ENCODE measurements around the gene GLS. TPM values are rescaled to one million over a fixed set of nuclear protein-coding genes. Genes with fewer than 3 reads are reported as not detected.
A peak's percentile ranks its signal among the peaks of the same experiment; 100 is the strongest.

GLS gene
- 176 and 177 TPM in 2 replicates for total RNA-seq (2014; rRNA removed; shearing (Covaris generic))

DNA sequence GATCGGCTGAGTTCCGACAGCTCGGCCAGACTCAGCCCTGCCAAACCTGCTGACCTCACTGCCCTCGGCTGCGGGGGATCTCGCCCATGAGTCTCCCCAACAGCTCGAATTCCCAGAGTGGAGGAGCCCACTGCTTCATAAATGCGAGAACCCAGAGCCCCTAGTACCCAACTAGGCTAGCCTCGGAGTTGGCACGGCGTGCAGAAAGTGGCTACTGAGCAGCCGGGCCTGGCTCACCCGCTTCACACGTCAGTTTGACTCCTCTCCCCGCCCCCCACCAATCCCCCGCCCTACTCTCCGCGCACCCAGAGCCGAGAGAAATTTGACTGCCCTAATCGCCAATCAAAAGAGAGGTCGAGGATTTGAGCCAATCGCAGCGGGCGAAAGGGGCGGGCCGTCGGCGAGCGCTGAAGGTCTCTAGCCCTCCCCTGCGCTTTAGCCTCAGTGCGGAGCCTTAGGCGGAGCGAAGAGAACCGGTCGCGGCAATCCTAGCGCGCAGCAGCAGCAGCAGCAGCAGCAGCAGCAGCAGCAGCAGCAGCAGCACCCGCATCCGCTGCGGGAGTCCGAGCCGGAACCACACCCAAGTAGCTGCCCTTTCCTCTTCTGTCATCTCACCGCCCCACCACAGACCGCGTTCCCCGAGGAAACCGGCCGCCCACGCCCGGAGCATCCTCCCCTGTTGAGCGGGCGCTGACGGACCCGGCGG, at the start of gene GLS:
GLS (plus strand) TSS at position 444 of the 706 bp plus-strand sequence. CDS start 264 bp downstream, outside the sequence.
- peaks cover 23% of the 10 kb centered on the region for H3K4me1 ChIP-seq (replicated peaks)
- H3K4me3 ChIP-seq = peak within 1 kb of the TSS; percentile 95
- H3K27me3 ChIP-seq (replicated peaks) = no peaks in the 10 kb centered on the region
- H3K36me3 ChIP-seq = peaks cover 45% of the 10 kb centered on the region
- no peaks in the 10 kb centered on the region; the same call in 1 of the 2 replicates for H3K9me3 ChIP-seq (replicated peaks)
- peak within 1 kb of the TSS; percentile 77 for H3K27ac ChIP-seq
- DNase-seq (ENCODE audit: low read depth in 1 of 2, low spot score in 2 of 2) = peak; percentile 97

DNA sequence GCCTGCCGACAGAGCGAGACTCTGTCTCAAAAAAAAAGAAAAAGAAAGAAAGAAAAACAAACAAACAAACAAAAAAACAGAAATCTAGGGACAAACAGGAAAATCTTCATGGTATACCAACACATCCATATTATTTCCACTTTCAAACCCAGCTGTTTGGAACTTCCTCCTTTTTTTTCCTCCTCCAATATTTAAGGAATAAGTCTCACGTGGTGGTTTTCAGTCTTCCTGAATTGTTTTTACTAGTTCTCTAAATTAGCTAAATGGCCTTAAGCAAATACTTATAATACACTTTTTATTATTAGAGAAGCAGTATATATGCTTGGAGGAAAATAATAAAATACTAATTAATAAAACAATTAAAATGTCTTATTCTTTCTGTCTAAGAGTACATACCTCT, 48.7 kb upstream of the GLS start:
- Histone ChIP-seq H3K36me3 (no peaks in the 10 kb centered on the region), H3K9me3 (replicated peaks) (no peaks in the 10 kb centered on the region), H3K27ac (no peak overlapping the region), H3K27me3 (replicated peaks) (no peaks in the 10 kb centered on the region), H3K4me3 (no peak overlapping the region), H3K4me1 (replicated peaks) (peaks cover 24% of the 10 kb centered on the region)
- no peak for DNase-seq (ENCODE audit: low read depth in 1 of 2, low spot score in 2 of 2)

DNA sequence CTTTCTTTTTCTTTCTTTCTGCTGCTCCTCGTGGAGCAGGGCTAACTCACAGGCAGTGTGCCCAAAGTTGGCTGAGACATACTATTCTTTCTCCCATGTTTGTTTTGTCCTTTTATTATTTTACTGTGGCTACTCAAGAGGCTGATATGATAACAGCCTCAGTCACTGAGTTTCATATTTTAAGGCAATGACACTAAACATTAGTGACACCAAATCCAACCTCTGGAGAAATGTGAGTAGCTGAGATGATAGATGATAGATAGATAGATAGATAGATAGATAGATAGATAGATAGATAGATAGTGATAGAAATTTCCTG, 45.8 kb upstream of the GLS start:
- Histone ChIP-seq H3K36me3 (no peaks in the 10 kb centered on the region), H3K9me3 (replicated peaks) (no peaks in the 10 kb centered on the region), H3K4me3 (no peak overlapping the region), H3K4me1 (replicated peaks) (peaks cover 49% of the 10 kb centered on the region), H3K27me3 (replicated peaks) (no peaks in the 10 kb centered on the region), H3K27ac (peak overlapping the region; percentile 37)
- no peak for DNase-seq (ENCODE audit: low read depth in 1 of 2, low spot score in 2 of 2)

DNA sequence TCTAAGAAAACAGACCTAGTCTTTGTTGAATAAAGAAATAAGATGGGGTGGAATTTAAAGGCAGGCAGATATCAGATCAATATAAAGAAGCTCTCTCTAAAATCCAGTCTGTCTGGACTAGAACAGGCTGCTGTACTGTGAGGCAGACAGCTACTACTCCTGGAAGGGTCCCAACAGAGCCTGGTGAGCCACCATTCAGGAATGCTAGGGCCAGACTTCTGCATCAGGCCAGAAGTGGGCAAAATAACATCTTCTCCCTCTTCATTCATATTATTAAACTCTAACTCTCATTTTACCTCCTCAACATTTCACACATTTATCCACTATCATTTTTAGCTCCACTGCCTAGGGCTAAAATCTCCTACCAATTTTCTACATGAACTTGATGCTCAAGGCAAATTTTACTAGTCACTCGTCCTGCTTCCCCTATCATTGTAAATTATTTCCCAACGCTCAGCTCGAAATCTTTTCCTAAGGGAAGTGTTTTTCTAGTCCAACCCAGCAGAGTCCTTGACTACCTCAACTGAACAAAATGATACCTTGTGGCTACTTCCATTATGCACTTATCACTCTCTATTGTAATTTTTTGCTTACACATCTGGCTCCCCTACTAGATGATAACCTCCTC, 45.2 kb upstream of the GLS start:
- DNase-seq (ENCODE audit: low read depth in 1 of 2, low spot score in 2 of 2) = peak; percentile 71 to 84
- peak overlapping the region; percentile 37 for H3K27ac ChIP-seq

DNA sequence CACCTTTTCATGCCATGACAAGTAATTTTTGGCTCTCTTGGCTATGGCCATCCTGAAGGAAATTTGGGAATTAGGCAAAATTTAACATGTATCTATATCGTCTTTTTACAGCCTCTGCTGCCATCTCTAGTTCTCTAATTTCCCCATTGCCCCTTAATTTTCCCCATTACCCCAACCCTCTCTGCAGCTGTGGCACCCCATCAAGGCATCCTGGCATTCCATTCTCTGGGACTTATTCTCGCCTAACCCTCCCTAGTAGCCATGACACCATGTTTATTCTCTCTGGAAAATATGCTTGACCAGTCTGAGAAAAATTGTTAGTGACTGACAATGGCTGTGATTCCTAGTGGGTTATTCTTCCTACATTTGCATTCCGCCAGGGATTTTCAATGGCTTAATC, 43.9 kb upstream of the GLS start:
- no peak overlapping the region for H3K4me3 ChIP-seq

More for the DNA sequence above, 45.2 kb upstream of the GLS start:
- Histone ChIP-seq H3K4me3 (no peak overlapping the region), H3K9me3 (replicated peaks) (no peaks in the 10 kb centered on the region), H3K36me3 (no peaks in the 10 kb centered on the region), H3K27me3 (replicated peaks) (no peaks in the 10 kb centered on the region), H3K4me1 (replicated peaks) (peaks cover 49% of the 10 kb centered on the region)

DNA sequence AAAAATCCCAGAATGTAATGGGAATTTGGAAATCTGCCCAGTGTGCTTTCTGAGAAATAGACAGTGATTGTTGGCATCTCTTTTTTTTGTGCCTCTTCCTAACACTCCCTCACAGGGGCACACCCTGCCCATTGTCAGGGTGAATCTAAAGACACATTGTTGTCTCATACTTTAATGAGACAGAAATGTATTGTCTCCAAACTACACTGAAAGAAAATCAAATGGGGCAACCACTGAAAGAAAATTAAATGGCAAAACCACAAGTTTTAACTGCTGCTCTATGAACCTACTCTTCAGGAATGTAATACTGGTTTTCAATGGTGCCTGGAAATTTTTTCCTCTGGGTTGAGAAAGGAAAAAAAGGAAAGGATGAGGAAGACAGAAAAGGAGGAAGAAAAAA, 43.2 kb upstream of the GLS start:
- Histone ChIP-seq H3K27me3 (replicated peaks) (no peaks in the 10 kb centered on the region), H3K27ac (peak overlapping the region; percentile 93), H3K4me1 (replicated peaks) (peaks cover 49% of the 10 kb centered on the region), H3K4me3 (no peak overlapping the region), H3K9me3 (replicated peaks) (no peaks in the 10 kb centered on the region), H3K36me3 (no peaks in the 10 kb centered on the region)
- DNase-seq (ENCODE audit: low read depth in 1 of 2, low spot score in 2 of 2) = peak; percentile 67 to 90

More for the DNA sequence above, 43.9 kb upstream of the GLS start:
- Histone ChIP-seq H3K36me3 (no peaks in the 10 kb centered on the region), H3K9me3 (replicated peaks) (no peaks in the 10 kb centered on the region), H3K4me1 (replicated peaks) (peaks cover 49% of the 10 kb centered on the region), H3K27ac (peak overlapping the region; percentile 93), H3K27me3 (replicated peaks) (no peaks in the 10 kb centered on the region)
- DNase-seq (ENCODE audit: low read depth in 1 of 2, low spot score in 2 of 2) = no peak

DNA sequence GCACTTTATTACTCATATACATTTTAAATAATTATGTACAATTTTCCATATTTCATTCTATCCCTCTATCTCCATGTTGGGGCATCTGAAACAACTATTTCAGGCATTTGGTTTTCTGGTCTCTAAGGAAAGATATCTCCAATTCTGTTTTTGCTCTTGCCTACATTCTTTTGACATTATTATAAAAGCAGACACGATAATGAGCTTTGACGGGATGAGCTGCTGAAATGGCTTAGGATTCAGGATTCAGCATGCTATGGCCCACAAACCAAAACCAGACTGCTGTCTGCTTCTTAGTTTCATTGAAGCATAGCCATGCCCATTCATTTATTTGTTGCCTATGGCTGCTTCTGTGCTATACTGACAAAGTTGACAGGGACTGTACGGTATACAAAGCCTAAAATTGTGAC, 42.7 kb upstream of the GLS start:
- H3K9me3 ChIP-seq (replicated peaks) = no peaks in the 10 kb centered on the region
- peaks cover 49% of the 10 kb centered on the region for H3K4me1 ChIP-seq (replicated peaks)
- no peaks in the 10 kb centered on the region for H3K36me3 ChIP-seq
- no peak for DNase-seq (ENCODE audit: low read depth in 1 of 2, low spot score in 2 of 2)
- H3K4me3 ChIP-seq = no peak overlapping the region
- no peaks in the 10 kb centered on the region for H3K27me3 ChIP-seq (replicated peaks)
- H3K27ac ChIP-seq = peak overlapping the region; percentile 93

DNA sequence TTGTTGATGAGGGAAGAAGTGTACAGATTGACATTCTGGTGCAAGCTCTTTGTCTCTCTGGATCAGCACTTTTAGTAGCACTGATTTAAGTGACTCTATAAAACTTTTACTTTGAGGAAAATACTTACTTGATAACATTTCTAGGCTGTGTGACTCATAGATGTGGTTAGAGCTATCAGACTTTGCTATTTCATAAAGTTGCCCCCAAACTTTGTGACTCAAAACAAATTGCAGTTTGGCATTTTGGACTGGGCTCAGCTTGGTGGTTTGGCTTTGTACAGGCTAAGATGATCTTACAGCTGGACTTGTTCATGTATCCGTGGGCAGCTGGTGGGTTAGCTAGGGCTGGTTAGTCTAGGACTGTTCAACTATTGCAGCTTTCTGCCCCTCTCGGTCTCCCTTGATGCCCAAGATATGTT, 42.1 kb upstream of the GLS start:
- H3K27ac ChIP-seq = peak overlapping the region; percentile 93
- peak; percentile 70 to 76 for DNase-seq (ENCODE audit: low read depth in 1 of 2, low spot score in 2 of 2)
- H3K4me1 ChIP-seq (replicated peaks) = peaks cover 49% of the 10 kb centered on the region
- no peak overlapping the region for H3K4me3 ChIP-seq
- H3K27me3 ChIP-seq (replicated peaks) = no peaks in the 10 kb centered on the region
- H3K9me3 ChIP-seq (replicated peaks) = no peaks in the 10 kb centered on the region
- H3K36me3 ChIP-seq = no peaks in the 10 kb centered on the region

DNA sequence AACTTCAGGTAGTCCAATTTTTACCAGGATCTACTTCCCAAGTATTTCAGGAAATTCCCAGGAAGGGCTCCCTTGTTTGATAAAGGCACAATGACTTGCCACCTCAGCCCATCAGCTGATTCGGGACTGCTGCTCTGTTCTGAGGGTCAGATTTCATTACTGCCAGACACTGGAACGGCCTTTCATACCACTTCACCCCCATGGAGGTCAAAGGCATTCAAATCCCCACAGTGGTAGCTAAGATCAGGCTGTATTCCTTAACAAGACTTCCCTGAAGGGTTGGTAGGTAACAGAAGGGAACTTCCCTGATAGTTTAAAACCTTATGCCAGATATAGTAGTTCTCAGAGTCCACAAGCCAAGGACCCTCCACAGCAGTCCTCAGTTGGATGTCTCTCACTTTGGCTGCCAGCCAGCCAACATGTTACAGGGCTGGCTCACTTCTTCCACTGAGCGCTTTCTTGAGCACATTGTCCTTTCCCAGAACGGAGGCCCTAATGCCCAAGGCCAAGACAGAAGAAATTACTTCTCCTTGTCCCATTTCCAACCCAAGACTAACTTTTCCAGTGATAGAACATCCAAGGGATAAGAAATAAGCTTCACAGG, 40.0 kb upstream of the GLS start:
- H3K36me3 ChIP-seq = no peaks in the 10 kb centered on the region
- H3K4me1 ChIP-seq (replicated peaks) = peaks cover 45% of the 10 kb centered on the region
- no peaks in the 10 kb centered on the region for H3K27me3 ChIP-seq (replicated peaks)
- H3K9me3 ChIP-seq (replicated peaks) = no peaks in the 10 kb centered on the region
- H3K27ac ChIP-seq = no peak overlapping the region
- DNase-seq (ENCODE audit: low read depth in 1 of 2, low spot score in 2 of 2) = no peak
- H3K4me3 ChIP-seq = no peak overlapping the region

DNA sequence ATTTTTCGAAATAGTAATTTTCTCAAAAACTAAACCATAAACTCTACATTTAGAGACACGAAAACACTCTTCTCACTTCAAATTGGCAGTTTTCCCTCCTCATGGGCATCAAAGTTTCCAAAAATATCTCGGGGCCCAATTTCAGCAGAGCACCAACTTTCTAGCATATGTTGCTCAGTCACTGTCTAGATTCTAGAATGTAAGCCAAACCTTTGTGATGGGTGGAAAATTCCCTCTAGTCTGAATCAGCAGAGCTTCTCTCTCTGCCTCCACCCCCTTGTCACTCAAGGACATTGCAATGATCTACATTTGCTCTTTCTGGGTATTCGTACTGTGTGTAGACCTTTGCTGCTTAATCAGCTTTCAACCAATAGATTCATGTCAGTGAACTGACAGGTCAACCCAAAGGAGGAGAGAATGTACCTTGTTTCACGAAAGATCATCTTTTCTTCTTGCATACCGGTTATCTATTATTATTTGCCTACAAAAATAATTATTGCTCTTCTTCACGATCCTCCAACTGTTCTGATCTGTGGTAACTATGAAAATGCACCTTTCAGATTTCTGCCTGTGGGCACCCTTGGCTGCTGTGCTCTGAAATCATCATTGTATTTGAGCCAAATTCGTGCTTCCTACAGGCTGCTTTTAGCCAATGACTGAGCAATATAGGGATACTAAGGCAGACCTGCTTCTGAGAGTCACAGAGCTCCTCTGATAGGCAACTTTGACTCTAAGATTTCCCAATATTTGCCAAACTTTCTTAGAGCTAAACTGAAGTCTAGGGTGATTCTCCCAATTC, 38.7 kb upstream of the GLS start:
- no peaks in the 10 kb centered on the region for H3K27me3 ChIP-seq (replicated peaks)
- no peak for DNase-seq (ENCODE audit: low read depth in 1 of 2, low spot score in 2 of 2)
- no peaks in the 10 kb centered on the region for H3K36me3 ChIP-seq
- H3K9me3 ChIP-seq (replicated peaks) = no peaks in the 10 kb centered on the region
- peaks cover 34% of the 10 kb centered on the region for H3K4me1 ChIP-seq (replicated peaks)
- H3K27ac ChIP-seq = no peak overlapping the region
- H3K4me3 ChIP-seq = no peak overlapping the region

DNA sequence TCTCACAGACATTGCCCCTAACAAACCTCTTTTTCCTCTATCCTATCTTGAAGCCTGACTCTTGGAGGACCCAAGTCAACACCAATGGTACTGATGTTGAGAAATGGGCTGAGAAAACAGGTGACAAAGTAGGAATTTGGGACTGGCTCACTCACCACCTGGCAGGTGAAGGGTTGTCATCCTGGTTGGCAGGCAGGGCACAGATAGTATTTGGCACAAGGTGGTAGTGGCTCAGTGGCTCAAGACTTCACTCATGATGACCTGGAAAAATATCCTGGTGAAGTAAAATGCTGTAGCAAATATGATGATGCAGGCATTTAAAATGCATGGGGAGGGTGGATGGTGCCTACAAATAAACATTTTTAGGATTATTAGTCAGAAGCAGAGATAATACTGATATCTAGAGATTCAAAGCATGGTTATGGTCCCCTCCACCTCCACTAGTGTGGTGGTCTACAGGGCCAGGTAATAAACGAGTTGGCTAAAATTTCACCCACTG, 38.0 kb upstream of the GLS start:
- no peak overlapping the region for H3K27ac ChIP-seq

DNA sequence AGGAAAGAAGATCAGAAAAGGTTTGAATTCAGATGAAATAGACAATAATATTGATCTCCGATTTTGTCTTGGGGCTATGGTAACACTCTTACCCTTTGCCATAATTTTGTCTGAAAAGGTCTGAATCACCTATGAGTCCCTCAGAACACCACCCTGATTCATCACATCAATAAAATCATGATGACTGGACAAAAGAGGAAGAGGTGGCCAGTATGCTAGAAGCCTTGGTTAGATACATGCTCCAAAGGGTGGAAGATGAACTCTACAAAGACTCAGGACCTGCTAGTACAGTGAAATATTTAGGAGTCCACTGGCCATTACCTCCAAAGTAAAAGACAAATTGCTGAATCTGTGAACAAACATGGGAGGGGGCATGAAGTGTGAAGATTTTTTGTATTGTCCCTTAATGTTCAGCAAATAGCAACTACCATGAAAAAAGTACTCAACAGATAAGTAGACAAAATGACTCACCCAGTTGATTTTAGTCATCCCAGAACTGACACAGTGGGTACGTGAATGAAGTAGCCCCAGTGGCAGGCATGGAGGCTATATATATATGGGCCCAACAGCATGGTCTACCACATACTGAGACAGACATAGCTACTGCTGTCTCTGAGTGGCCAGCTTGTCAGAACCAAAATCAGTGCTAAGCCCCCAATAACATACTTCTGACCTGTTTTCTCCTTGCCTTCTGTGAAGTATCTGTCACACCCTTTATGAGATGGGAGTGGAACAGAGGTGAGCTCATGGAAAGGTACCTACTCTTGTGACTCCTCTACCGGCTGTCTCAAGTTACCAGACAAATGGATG, 36.5 kb upstream of the GLS start:
- Histone ChIP-seq H3K27me3 (replicated peaks) (no peaks in the 10 kb centered on the region), H3K4me3 (no peak overlapping the region), H3K9me3 (replicated peaks) (no peaks in the 10 kb centered on the region), H3K27ac (no peak overlapping the region), H3K36me3 (no peaks in the 10 kb centered on the region), H3K4me1 (replicated peaks) (peaks cover 13% of the 10 kb centered on the region)
- peak in 1 of 2 experiments; percentile 36 for DNase-seq (ENCODE audit: low read depth in 1 of 2, low spot score in 2 of 2)

More for the DNA sequence above, 38.0 kb upstream of the GLS start:
- no peak overlapping the region for H3K4me3 ChIP-seq
- H3K36me3 ChIP-seq = no peaks in the 10 kb centered on the region
- no peak for DNase-seq (ENCODE audit: low read depth in 1 of 2, low spot score in 2 of 2)
- H3K4me1 ChIP-seq (replicated peaks) = peaks cover 27% of the 10 kb centered on the region
- no peaks in the 10 kb centered on the region for H3K27me3 ChIP-seq (replicated peaks)
- no peaks in the 10 kb centered on the region for H3K9me3 ChIP-seq (replicated peaks)

Data from SJSA1 (cell line).